ENCODE results near the gene MRPL24.

The MRPL24 gene

DNA sequence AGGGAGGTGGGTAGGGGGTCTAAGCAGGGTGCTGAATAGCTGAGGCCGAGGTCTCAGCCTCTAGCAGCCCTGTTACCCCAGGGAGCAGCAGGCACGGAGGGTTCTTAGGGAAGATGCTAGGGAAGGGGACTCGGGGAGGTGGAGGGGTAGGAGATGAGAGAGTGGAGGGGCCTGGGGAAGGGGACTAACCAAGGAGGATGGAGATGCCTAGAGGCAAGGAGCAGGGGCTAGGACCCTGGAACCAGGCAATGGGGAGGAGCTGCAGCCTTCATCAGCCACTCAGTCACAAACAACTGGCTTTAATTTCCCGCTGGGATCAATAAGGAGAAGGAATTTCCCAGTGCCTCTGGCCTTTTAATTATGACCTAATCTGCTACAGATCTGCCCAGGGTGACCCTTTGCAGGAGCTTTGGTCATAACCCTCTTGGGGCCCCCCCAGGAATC, 32.6 kb downstream of the MRPL24 start:
- CTCF ChIA-PET, result interaction anchor here (5.9 to 20.6 kb wide), 2 partner anchors 17 to 19 kb away, joined by 67 to 429 read pairs; partner anchors contain the start of genes ISG20L2 and METTL25B
- no peak for DNase-seq (ENCODE audit: extremely low spot score)
- POLR2A ChIA-PET, result interaction anchor here (1.0 to 9.5 kb wide), 3 partner anchors 18 to 47 kb away, joined by 3 to 120 read pairs (median 72); partner anchors contain the start of genes ISG20L2 and METTL25B
- TF ChIP-seq LEF1 (IDR thresholded peaks at IDR 0.05; ENCODE audit: borderline replicate concordance) (no peak), CTBP1 (IDR thresholded peaks at IDR 0.05; ENCODE audit: borderline replicate concordance) (no peak)
- TF ChIP-seq, protein P1, sequence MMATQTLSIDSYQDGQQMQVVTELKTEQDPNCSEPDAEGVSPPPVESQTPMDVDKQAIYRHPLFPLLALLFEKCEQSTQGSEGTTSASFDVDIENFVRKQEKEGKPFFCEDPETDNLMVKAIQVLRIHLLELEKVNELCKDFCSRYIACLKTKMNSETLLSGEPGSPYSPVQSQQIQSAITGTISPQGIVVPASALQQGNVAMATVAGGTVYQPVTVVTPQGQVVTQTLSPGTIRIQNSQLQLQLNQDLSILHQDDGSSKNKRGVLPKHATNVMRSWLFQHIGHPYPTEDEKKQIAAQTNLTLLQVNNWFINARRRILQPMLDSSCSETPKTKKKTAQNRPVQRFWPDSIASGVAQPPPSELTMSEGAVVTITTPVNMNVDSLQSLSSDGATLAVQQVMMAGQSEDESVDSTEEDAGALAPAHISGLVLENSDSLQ (IDR thresholded peaks at IDR 0.05), result no peak

DNA sequence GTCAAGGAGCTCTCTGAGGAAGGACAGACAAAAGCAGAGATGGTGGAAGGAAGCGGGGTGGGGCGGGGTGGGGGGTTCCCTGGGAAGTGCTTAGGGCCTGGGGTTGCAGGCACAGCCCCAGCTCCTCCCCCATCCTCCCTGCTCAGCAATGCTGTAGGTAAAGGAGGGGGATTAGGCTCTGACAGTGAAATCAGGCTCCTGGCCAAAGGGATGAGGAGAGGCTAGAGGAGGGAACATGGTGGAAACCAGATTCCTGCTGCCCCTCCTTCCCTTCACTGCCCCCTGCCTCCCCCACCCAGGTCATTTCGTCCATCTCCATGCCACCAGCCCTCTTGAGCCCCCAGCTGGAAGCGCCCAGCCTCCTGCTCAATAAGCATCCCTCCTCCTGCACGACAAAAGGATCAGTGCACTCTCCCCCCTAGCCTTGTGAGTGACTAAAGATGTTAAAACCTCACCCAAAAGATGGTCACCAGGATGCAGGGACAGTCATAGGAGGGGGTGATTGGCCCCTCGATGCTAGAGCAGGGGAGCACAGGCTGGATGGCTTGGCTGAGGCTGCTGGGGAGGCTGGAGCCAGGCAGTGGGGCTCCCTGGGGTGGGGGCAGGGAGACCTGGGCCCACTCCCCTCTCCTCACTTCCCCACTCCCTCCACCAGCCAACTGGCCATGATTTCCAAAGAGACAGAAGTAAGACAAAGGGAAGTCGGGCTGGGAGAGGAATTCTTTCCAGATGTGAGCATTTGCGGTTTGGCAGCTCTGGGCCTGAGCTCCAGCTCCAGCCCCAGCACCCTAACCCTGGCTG, 33.3 kb downstream of the MRPL24 start:
- DNase-seq (ENCODE audit: extremely low spot score), result no peak
- CTCF ChIA-PET, result interaction anchor here (0.6 to 20.6 kb wide), 7 partner anchors 11 to 176 kb away, joined by 3 to 429 read pairs (median 3); partner anchors contain the start of genes ISG20L2, METTL25B and NTRK1
- POLR2A ChIA-PET, result interaction anchor here (1.9 to 9.5 kb wide), 3 partner anchors 18 to 46 kb away, joined by 4 to 120 read pairs (median 72); partner anchors contain the start of genes ISG20L2 and METTL25B
- TF ChIP-seq SP1 (IDR thresholded peaks at IDR 0.05) (no peak), FOXA1 (IDR thresholded peaks at IDR 0.05) (no peak), FOXK2 (IDR thresholded peaks at IDR 0.05) (no peak), BHLHE40 (IDR thresholded peaks at IDR 0.05; ENCODE audit: borderline replicate concordance) (no peak), SUZ12 (IDR thresholded peaks at IDR 0.05) (no peak), ARNT (IDR thresholded peaks at IDR 0.05) (no peak), ZNF384 (IDR thresholded peaks at IDR 0.05) (no peak), CTBP1 (IDR thresholded peaks at IDR 0.05; ENCODE audit: borderline replicate concordance) (no peak), TARDBP (IDR thresholded peaks at IDR 0.05) (no peak), ELF4 (IDR thresholded peaks at IDR 0.05) (no peak), NFRKB (IDR thresholded peaks at IDR 0.05) (no peak)
- TF ChIP-seq, protein P1 (IDR thresholded peaks at IDR 0.05), result no peak

DNA sequence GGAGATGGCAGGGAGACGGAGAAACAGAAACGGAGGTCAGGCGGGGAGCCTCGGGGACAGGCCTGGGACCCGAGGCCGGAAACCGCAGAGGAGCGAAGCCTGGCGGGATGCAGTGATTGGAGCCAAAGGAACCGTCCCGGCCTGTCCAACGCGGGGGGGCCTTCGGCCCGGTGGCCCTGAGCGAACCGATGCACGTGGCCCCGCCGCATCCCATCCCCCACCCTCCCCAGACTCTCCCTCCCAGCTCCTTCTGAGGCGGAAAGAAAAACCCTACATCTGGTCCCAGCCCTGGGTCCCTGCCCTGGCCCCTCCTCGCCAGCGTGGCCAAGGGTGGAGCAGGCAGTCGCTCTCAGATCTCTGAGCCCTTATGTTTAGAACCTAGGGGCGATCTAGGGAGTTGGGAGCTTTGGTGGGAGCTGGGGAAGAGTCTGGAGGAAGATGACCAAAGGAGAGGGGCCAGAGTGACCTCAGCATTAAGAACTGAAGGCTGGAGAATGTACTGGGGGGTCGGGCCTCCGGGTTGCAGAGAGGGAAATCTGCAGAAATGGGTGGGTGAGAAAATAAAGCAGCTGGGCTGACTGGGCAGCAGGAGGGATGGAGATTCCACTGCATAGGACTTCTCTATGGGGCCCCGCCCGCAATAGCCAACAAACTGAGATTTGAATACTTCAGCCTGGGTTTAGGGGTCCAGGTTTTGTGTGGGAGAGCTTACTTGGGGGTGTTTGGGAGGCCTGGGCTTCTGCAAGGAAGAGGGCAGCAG, 34.1 kb downstream of the MRPL24 start:
- DNase-seq (ENCODE audit: extremely low spot score), result no peak
- POLR2A ChIA-PET, result interaction anchor here (0.6 to 9.5 kb wide), 9 partner anchors 17 to 107 kb away, joined by 3 to 120 read pairs (median 4); partner anchors contain the start of genes ISG20L2, METTL25B, MRPL24 and NES
- TF ChIP-seq SUZ12 (IDR thresholded peaks at IDR 0.05) (no peak), FOXK2 (IDR thresholded peaks at IDR 0.05) (no peak), L3MBTL2 (conservative IDR thresholded peaks at IDR 0.05) (no peak), HDGF (IDR thresholded peaks at IDR 0.05; ENCODE audit: borderline replicate concordance) (no peak), NFRKB (IDR thresholded peaks at IDR 0.05) (no peak)
- TF ChIP-seq, protein P1 (IDR thresholded peaks at IDR 0.05), result no peak
- CTCF ChIA-PET, result interaction anchor here (0.6 to 20.6 kb wide), 14 partner anchors 9 to 177 kb away, joined by 3 to 429 read pairs (median 5); partner anchors contain the start of genes ISG20L2, METTL25B and NTRK1

DNA sequence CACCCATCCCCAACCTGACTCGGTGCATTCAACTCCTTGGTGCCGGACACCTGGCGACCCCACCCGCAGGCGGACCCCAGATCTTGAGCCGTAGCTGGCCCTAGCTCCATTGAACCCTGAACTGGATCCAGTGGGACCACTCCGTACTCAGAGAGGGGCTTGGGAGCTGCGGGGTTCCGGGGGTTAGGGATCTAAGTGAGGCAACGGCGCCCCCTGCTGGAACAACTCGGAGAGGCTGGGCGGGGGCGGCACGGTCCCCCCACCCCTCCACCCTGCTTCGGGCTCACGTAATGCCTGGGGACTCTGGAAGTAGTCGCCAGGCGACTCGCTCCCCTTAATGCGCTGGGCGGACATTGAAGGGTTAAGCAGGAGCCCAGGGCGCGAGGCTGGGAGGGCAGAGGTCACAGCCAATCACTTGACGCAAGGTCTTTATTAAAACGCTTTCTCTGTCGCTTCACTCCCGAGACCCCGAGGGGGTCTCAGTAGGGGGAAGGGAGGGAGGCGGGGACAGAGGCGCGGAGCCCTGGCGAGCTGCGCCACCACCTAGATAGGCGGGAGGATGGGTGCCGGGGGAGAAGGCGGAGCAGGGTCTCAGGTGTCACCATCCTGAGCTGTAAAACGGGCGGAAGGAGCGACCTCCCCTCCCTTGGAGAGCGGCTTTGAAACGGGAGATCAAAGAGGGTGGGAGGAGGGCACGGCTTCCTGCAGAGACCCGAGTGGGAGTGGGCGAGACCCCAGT, 34.8 kb downstream of the MRPL24 start:
- TF ChIP-seq ELF4 (IDR thresholded peaks at IDR 0.05) (no peak), SUZ12 (IDR thresholded peaks at IDR 0.05) (no peak), FOXM1 (IDR thresholded peaks at IDR 0.05; ENCODE audit: borderline replicate concordance) (peak; percentile 96), SP1 (IDR thresholded peaks at IDR 0.05) (no peak), ARNT (IDR thresholded peaks at IDR 0.05) (no peak), L3MBTL2 (conservative IDR thresholded peaks at IDR 0.05) (peak; percentile 50)
- TF ChIP-seq, protein P1 (IDR thresholded peaks at IDR 0.05), result peak; percentile 47; the same call in 1 of the 2 replicates
- DNase-seq (ENCODE audit: extremely low spot score), result peak; percentile 87
- POLR2A ChIA-PET, result interaction anchor here (0.5 to 9.5 kb wide), 14 partner anchors 11 to 108 kb away, joined by 3 to 120 read pairs (median 4); partner anchors contain the start of genes HDGF, ISG20L2, METTL25B and MRPL24
- CTCF ChIA-PET, result interaction anchor here (0.6 to 20.6 kb wide), 21 partner anchors 8 to 477 kb away, joined by 3 to 429 read pairs (median 4); partner anchors contain the start of genes HAPLN2, ISG20L2, METTL25B and NES
